HK-2 (cell line): ENCODE results near the gene MRPL48.

ENCODE experiments used
- DNase-seq: peaks from one replicate; pipeline ENCODE4 v3.0.0-alpha.2; 2018; ENCODE audit not compliant: unreplicated experiment

Gene MRPL48

DNA sequence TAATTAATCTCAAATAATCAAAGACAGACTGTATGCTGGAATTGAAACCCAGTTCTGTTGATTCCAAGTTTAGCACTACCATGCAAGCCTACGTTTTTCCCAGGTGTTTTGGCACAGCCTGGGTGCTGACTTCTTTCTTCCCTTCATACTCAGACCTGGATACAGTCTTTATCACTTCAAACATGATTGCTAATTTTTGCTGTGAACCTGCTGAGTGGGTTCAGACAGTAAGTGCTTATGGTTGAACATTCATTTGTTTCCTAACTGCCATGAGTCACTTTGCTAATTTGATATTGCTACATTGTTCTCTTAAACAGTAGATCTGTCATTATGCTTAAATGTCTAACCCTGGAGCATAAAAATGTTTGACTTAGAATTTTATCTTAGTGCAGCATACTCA is 101.3 kb downstream of the MRPL48 start:
- DNase-seq, result no peak

DNA sequence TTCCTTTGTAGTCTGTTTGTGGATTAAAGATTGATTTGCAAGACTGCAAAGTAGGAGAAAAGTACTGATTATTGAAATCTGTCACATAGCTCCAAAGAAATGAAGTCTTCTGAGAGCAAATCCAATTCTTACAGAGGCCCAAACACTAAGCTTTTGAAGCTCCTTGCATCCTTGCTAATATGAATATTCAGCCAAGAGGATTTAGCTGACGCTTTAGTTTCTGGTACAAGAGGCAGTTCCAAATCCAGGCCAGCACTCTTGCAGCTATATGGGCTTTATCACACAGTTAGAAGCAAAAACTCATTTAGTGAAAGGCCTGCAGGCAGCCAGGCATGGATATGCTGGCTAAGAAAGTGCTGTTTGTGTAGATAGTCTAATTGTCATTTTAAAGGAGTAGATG is 101.9 kb downstream of the MRPL48 start:
- DNase-seq, result no peak

DNA sequence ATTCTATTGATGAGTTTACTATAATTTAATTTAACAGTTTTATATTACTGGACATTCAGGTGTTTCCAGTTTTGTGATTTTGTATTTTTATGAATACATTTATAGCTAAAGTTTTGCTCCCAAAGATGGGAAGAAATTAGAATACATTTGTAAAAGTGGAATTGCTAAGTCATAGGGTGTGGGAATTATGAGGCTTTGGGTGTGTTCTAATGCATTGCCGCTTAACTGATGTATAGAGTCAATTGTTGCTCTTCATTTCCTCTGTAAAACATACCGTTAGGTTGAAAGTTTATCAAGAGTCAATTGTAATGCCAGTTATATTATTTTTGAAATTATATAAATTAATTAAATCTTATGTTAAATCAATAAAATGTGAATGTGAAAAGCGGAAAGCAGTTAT is 105.4 kb downstream of the MRPL48 start:
- no peak for DNase-seq

GRCh38 chr11:73894725-73895335 is 107.2 kb downstream of the MRPL48 start:
- DNase-seq, result no peak

GRCh38 chr11:73902303-73902702 is 114.6 kb downstream of the MRPL48 start:
- DNase-seq, result no peak

DNA sequence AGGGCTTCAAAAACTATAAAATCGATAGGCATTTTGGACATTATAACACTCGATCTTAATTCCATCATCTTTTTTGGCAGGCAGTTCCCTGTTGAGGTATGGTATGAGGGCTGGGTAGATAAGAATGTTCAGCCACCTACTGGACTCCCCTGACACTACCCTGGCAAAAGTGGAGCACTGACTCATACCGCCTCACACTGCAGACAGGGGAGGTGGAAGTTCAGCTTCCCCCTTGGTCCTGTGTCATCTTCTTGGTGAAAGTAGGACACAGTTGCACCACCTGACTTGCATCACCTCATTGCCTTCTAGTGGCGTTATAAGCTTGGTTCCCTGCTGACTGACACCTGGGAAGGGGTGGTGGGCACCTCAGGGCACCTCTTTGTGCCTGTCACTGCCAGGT is 119.5 kb downstream of the MRPL48 start:
- peak; percentile 26 for DNase-seq

DNA sequence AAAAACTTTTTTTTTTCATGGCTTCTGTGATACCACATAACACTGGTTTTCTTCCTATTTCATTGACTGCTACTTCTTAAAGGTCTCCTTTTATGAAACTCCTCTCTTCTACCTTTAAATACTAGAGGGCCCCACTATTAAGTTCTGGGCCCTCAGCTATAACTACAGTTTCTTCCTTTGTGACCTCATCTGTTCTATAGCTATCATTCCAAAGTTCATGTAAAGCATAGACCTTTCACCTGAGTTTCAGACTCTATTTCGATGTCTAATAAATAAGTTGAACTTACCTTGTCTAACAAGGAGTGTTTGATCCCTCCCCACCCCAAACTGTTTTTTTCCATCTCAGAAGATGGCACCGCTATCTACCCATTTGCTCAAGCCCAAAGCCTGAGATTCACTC is 124.4 kb downstream of the MRPL48 start:
- no peak for DNase-seq

GRCh38 chr11:73913472-73913871 is 125.8 kb downstream of the MRPL48 start:
- no peak for DNase-seq

- DNase-seq, result no peak
Observed at GRCh38 chr11:73914284-73914683, 126.6 kb downstream of the MRPL48 start.
